GM13976 (cell line): Measurements from ENCODE around the gene MSI2.
A peak's percentile ranks its signal among the peaks of the same experiment; 100 is the strongest.

Experiments
- DNase-seq: peaks from one replicate; pipeline ENCODE4 v3.0.0; 2012; ENCODE audit warnings: low spot score
- in situ Hi-C: fragments of 300-500 bp; cut with MboI; formaldehyde crosslinking; loops from one replicate; pipeline ENCODE4 v1.12.0; 2022; ENCODE audit warnings: low sequenced_read_pairs, mixed read lengths, inconsistent platforms; ENCODE audit not compliant: unreplicated experiment
- TF ChIP-seq, protein P1 (sequence below): IDR thresholded peaks from 2 replicates; pipeline ENCODE4 v1.5.1; 2012; ENCODE audit warnings: borderline replicate concordance, mild to moderate bottlenecking; ENCODE audit not compliant: insufficient read depth; ENCODE audit errors: extremely low read depth, missing control alignments, control extremely low read depth

The MSI2 gene

GRCh38 chr17:57352665-57353175 lies 96.4 kb downstream of the MSI2 start:
- TF ChIP-seq, protein P1, sequence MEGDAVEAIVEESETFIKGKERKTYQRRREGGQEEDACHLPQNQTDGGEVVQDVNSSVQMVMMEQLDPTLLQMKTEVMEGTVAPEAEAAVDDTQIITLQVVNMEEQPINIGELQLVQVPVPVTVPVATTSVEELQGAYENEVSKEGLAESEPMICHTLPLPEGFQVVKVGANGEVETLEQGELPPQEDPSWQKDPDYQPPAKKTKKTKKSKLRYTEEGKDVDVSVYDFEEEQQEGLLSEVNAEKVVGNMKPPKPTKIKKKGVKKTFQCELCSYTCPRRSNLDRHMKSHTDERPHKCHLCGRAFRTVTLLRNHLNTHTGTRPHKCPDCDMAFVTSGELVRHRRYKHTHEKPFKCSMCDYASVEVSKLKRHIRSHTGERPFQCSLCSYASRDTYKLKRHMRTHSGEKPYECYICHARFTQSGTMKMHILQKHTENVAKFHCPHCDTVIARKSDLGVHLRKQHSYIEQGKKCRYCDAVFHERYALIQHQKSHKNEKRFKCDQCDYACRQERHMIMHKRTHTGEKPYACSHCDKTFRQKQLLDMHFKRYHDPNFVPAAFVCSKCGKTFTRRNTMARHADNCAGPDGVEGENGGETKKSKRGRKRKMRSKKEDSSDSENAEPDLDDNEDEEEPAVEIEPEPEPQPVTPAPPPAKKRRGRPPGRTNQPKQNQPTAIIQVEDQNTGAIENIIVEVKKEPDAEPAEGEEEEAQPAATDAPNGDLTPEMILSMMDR, result no peak
- in situ Hi-C loops, result no loop called here
- DNase-seq, result no peak

GRCh38 chr17:57354673-57355072 lies 98.3 kb downstream of the MSI2 start:
- DNase-seq, result no peak
- in situ Hi-C loops, result no loop called here
- TF ChIP-seq, protein P1, result no peak

DNA sequence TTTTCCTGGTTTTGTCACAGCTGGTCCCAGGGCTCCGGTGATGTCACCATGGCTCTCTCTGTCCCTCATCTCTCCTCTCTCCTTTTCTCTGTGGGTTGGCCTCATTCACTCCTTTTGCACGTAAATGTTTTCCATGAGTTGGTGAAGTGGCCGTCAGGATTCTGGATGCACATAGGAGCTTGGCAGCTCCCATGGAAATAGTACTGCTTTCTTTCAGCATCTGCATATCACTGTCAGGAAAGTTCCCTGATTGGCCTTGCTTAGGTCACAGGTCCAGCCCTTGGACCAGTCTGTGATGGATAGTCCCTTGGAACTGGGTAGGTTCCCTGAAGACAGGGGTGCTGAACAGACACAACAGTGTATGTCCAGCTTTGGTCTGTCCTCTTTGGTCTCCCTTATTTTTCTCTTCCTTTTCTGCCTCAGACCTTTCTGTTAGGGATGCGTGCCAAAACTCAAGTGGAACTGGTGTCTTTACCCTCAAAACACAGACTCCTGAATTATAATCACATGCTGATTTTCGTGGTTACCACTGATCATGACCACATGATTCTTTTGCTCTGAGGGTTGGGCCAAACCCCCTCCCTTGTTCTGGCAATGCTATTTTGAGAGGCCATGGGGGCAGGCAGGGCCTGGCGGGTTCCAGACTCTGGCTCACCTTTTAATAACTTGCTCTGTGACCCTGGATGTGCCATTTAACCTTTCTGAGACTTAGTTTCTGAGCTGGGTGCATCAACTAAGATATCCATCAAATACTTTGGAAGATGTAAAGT lies 99.0 kb downstream of the MSI2 start:
- in situ Hi-C loops, result no loop called here
- DNase-seq, result no peak
- TF ChIP-seq, protein P1, result no peak

DNA sequence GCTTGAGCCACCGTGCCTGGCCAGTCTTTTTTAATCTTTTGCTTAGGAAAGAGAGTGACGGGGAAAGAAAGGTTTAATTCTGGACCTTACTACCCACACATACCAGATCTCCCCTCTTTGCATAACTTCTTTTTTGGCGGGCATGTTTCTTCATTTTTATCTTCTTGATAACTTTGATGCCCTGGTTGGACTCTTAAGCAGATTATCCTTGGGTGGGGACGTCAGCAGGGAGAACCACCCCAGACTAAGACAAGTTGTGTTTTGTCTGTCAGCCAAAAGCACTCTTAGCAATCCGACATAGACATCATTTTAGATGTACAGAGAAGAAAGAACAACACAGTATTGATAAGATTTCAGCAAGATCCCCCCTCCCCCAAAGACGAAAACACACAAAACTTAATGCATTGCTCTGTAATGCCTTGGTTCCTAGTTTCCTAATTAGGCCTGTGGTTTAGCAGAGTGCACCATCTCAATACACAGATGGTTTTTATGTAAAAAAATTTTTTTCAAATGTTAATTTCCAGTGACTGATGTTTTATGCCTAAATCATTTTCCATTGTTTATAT lies 99.9 kb downstream of the MSI2 start:
- TF ChIP-seq, protein P1, result no peak
- in situ Hi-C loops, result no loop called here
- no peak for DNase-seq

GRCh38 chr17:57356719-57357391 lies 100.5 kb downstream of the MSI2 start:
- in situ Hi-C loops, result no loop called here
- TF ChIP-seq, protein P1, result no peak
- DNase-seq, result peak; percentile 50

DNA sequence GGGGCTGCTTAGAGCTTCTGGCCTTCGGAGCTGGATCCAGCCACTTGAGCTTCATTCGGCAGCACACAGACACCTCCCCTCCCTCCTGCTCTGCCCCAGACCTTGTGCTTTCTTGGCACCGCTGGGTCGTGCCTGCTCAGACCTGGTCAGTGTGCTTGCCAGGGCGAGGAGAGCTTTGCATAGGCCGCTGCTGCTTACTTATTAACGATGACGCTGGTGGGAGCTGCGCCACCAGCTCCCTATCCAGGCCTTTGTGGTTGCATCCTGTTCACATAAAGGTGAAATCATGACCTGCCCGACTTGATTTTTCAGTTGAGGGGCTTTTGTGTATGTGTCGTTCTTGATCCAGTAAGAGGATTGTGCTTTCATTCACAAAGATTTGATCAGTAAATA lies 101.1 kb downstream of the MSI2 start:
- no peak for DNase-seq
- in situ Hi-C loops, result no loop called here
- TF ChIP-seq, protein P1, result no peak
